Coronary artery (tissue), 2 donors: Measurements from ENCODE around the gene GPSM1.

Experiments used
- DNase-seq: peaks from one replicate; pipeline ENCODE4 v3.0.0-alpha.2; 2017; ENCODE audit warnings: low spot score
- H3K27ac ChIP-seq, 2 donors: fragments of 200-600 bp; sonication (generic); one replicate each; pipeline ENCODE4 v1.5.1; 2016 to 2019
- H3K4me3 ChIP-seq: fragments of 200-600 bp; sonication (generic); 2 replicates; pipeline ENCODE4 v1.5.1; 2016; ENCODE audit warnings: mild to moderate bottlenecking, moderate library complexity
- CTCF ChIP-seq: fragments of 200-600 bp; sonication (generic); IDR thresholded peaks from one replicate; pipeline ENCODE4 v1.5.1; 2019; ENCODE audit warnings: antibody characterized with exemption

GPSM1 gene

GRCh38 chr9:136309101-136309801 lies 18.1 kb upstream of the GPSM1 start:
- H3K4me3 ChIP-seq = no peak overlapping the region
- no peak overlapping the region for H3K27ac ChIP-seq
- DNase-seq = no peak
- TF ChIP-seq CTCF = no peak

- TF ChIP-seq CTCF = no peak
- Histone ChIP-seq H3K4me3 (no peak overlapping the region), H3K27ac (no peak overlapping the region)
- DNase-seq = no peak
Observed at GRCh38 chr9:136309806-136310220, 17.5 kb upstream of the GPSM1 start.

- no peak overlapping the region for H3K4me3 ChIP-seq
- H3K27ac ChIP-seq = no peak overlapping the region
- no peak for TF ChIP-seq CTCF
- DNase-seq = no peak
Observed at GRCh38 chr9:136310273-136311030, 16.9 kb upstream of the GPSM1 start.

- Histone ChIP-seq H3K27ac (no peak overlapping the region), H3K4me3 (no peak overlapping the region)
- no peak for DNase-seq
- no peak for TF ChIP-seq CTCF
Observed at GRCh38 chr9:136311051-136312008, 16.0 kb upstream of the GPSM1 start.

- no peak overlapping the region for H3K4me3 ChIP-seq
- no peak overlapping the region for H3K27ac ChIP-seq
- TF ChIP-seq CTCF = no peak
- DNase-seq = no peak
Observed at GRCh38 chr9:136312009-136312375, 15.3 kb upstream of the GPSM1 start.

- no peak for TF ChIP-seq CTCF
- DNase-seq = no peak
Observed at GRCh38 chr9:136312436-136312835, 14.9 kb upstream of the GPSM1 start.

More at GRCh38 chr9:136312436-136312835, 14.9 kb upstream of the GPSM1 start:
- no peak overlapping the region for H3K4me3 ChIP-seq
- H3K27ac ChIP-seq = no peak overlapping the region
